Vagina (tissue), 2 donors: ENCODE measurements around the gene NFYA. TPM values are rescaled to one million over a fixed set of nuclear protein-coding genes. Genes with fewer than 3 reads are reported as not detected.

ENCODE experiments used
- DNase-seq, 2 donors: peaks; one replicate each; pipeline ENCODE4 v3.0.0-alpha.2; 2017; ENCODE audit errors: extremely low spot score in 2 of 2
- H3K27ac ChIP-seq: fragments of 200-600 bp; sonication (generic); one replicate; pipeline ENCODE4 v1.5.1; 2019
- H3K27me3 ChIP-seq: fragments of 200-600 bp; sonication (generic); one replicate; pipeline ENCODE4 v1.5.1; 2019
- H3K36me3 ChIP-seq, 2 donors: fragments of 200-600 bp; sonication (generic); one replicate each; pipeline ENCODE4 v1.5.1; 2017 to 2019
- H3K4me1 ChIP-seq: fragments of 200-600 bp; sonication (generic); one replicate; pipeline ENCODE4 v1.5.1; 2019
- H3K4me3 ChIP-seq, 2 donors: fragments of 200-600 bp; sonication (generic); 1 replicate in 1 of 2; 2 replicates in 1 of 2; pipeline ENCODE4 v1.5.1; 2016 to 2019
- H3K9me3 ChIP-seq: fragments of 200-600 bp; sonication (generic); one replicate; pipeline ENCODE4 v1.5.1; 2019
- POLR2A ChIP-seq, 2 donors: fragments of 450-650 bp; IDR thresholded peaks; one replicate each; pipeline ENCODE4 v1.6.1; 2017; ENCODE audit warnings: antibody characterized with exemption in 2 of 2, mild to moderate bottlenecking in 2 of 2, moderate library complexity in 2 of 2
- POLR2AphosphoS5 ChIP-seq, 2 donors: sonication (generic); formaldehyde crosslinking; IDR thresholded peaks; one replicate each; pipeline ENCODE4 v1.9.0; 2017; ENCODE audit warnings: antibody characterized with exemption in 2 of 2, mild to moderate bottlenecking in 2 of 2, low read depth in 1 of 2; ENCODE audit not compliant: insufficient read depth in 1 of 2
- intact Hi-C: fragments of 100-400 bp; cut with DNase I; formaldehyde crosslinking; loops from one replicate; pipeline ENCODE4 v1.15.1; 2023
- total RNA-seq: library from RNA; depleted of rRNA; stranded (reverse); fragments of >200 nt; gene quantifications from one replicate; pipeline ENCODE4 v1.2.3, GENCODE V29; 2016
- TF ChIP-seq, protein P1 (sequence below), 3 experiments: fragments of 450-650 bp in 2 of 3; fragments of 200-600 bp in 1 of 3; sonication (generic) in 1 of 3; IDR thresholded peaks; one replicate each; pipeline ENCODE4 v1.5.1; 2017 to 2019; ENCODE audit warnings: antibody characterized with exemption in 3 of 3, mild to moderate bottlenecking in 2 of 3, moderate library complexity in 2 of 3

Gene NFYA
- total RNA-seq, 1 donor from 2014 or later, result 22.8 TPM

DNA sequence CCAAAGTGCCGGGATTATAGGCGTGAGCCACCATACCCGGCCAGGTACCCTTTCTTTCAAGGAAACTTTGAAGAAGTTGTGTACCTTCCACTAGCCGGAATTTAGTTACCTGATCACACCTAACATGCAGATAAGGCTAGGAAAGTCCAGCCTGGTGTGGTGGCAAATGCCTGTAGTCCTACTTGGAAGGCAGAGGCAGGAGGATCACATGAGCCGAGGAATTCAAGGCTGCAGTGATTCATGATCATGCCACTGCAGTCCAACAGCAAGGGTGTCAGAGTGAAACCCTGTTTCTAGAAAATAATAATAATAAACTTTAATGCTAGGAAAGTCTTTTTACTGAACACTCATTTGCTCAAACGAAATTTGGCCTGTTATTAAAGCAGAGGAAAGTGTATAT lies 21.0 kb downstream of the NFYA start:
- no peaks in the 10 kb centered on the region for H3K27me3 ChIP-seq
- H3K4me1 ChIP-seq, result no peaks in the 10 kb centered on the region
- TF ChIP-seq POLR2AphosphoS5 (IDR thresholded peaks at IDR 0.05; ENCODE audit: insufficient read depth in 1 of 2, low read depth in 1 of 2), result no peak
- TF ChIP-seq POLR2A (IDR thresholded peaks at IDR 0.05), result no peak
- TF ChIP-seq, protein P1, sequence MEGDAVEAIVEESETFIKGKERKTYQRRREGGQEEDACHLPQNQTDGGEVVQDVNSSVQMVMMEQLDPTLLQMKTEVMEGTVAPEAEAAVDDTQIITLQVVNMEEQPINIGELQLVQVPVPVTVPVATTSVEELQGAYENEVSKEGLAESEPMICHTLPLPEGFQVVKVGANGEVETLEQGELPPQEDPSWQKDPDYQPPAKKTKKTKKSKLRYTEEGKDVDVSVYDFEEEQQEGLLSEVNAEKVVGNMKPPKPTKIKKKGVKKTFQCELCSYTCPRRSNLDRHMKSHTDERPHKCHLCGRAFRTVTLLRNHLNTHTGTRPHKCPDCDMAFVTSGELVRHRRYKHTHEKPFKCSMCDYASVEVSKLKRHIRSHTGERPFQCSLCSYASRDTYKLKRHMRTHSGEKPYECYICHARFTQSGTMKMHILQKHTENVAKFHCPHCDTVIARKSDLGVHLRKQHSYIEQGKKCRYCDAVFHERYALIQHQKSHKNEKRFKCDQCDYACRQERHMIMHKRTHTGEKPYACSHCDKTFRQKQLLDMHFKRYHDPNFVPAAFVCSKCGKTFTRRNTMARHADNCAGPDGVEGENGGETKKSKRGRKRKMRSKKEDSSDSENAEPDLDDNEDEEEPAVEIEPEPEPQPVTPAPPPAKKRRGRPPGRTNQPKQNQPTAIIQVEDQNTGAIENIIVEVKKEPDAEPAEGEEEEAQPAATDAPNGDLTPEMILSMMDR (IDR thresholded peaks at IDR 0.05), result no peak
- H3K27ac ChIP-seq, result no peak overlapping the region
- H3K4me3 ChIP-seq, result no peak overlapping the region
- DNase-seq, result no peak
- no peaks in the 10 kb centered on the region for H3K9me3 ChIP-seq
- H3K36me3 ChIP-seq, result peaks cover 8 to 95% of the 10 kb centered on the region in 2 donors
- intact Hi-C loops, result no loop called here

DNA sequence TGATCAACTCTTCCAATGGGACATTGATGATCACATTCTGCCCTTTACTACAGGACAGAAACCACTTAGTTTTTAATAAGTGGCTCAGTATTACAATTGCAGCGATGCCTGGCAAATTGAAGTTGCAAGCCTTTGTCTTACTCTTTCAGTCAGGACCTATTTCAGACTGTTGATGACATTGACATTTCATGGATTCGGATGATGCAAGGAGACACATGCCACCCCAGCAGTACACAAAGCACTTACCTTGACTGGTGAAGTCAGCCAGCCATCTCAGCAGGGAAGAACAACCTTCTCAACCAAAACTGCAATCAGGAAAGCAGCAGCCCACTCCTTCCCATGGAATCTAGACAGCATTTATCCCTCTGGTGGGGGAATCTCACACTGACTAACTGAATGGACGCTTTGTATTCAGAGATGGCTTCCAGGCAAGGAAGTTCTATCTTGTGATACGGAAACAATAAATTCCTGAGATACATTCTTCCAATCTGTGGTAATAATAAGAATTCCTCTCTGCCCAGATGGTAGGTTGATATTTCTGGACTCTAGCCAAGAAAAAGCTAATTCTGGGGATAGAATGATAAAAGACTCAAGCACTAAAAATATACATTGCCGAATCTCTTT lies 24.8 kb downstream of the NFYA start:
- peaks cover 0 to 76% of the 10 kb centered on the region in 2 donors for H3K36me3 ChIP-seq
- H3K4me3 ChIP-seq, result no peak overlapping the region
- no peaks in the 10 kb centered on the region for H3K9me3 ChIP-seq
- no peaks in the 10 kb centered on the region for H3K4me1 ChIP-seq
- TF ChIP-seq POLR2AphosphoS5 (IDR thresholded peaks at IDR 0.05; ENCODE audit: insufficient read depth in 1 of 2, low read depth in 1 of 2) (no peak), POLR2A (IDR thresholded peaks at IDR 0.05) (no peak)
- TF ChIP-seq, protein P1 (IDR thresholded peaks at IDR 0.05), result no peak
- H3K27ac ChIP-seq, result no peak overlapping the region
- H3K27me3 ChIP-seq, result no peaks in the 10 kb centered on the region
- no peak for DNase-seq
- intact Hi-C loops, result no loop called here

DNA sequence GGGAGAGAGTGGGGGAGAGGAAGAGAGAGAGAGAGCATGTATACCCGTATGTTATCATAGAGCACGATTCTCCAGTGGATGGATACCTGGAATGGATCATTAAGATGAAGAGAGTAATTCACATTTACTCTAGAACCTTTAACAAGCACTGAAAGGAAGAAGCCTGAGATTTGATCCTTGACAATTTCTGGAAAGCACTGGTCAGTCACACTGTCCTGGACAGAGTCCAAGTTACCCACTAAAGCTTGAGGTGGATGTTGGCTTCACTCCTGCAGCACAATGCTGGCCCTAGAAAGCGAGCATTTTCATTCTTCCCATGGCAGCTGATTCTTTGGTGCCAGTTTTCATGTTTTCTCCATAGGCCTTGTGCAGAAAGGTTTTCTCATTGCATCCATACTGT lies 25.6 kb downstream of the NFYA start:
- Histone ChIP-seq H3K36me3 (peaks cover 0 to 68% of the 10 kb centered on the region in 2 donors), H3K27me3 (no peaks in the 10 kb centered on the region), H3K9me3 (no peaks in the 10 kb centered on the region), H3K4me1 (no peaks in the 10 kb centered on the region), H3K4me3 (no peak overlapping the region), H3K27ac (no peak overlapping the region)
- no peak for DNase-seq
- TF ChIP-seq POLR2AphosphoS5 (IDR thresholded peaks at IDR 0.05; ENCODE audit: insufficient read depth in 1 of 2, low read depth in 1 of 2) (no peak), POLR2A (IDR thresholded peaks at IDR 0.05) (no peak)
- TF ChIP-seq, protein P1 (IDR thresholded peaks at IDR 0.05), result no peak
- intact Hi-C loops, result no loop called here

DNA sequence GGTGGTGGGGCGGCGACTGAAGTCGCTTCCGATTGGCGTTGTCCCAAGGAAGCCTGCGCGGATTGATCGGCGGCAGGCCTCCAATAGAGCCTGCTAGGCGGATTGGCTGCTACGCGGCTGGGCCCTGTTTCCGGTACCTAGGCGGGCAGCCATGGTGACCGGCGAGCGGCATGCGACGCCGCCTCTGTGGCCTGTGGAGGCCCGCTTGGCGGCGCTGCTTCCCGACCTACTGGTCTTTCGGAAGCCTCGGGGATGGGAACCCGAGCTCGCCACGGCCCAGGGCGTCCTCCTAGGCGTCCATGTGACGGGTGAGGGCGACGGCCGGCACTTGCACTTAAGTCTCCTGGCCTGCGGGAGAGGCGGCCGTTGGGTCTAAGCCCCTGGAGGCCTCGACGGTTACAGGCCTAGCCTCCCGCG lies 28.1 kb downstream of the NFYA start:
- H3K4me1 ChIP-seq, result no peaks in the 10 kb centered on the region
- H3K4me3 ChIP-seq, result no peak overlapping the region
- intact Hi-C loops, result no loop called here
- no peaks in the 10 kb centered on the region for H3K9me3 ChIP-seq
- H3K27me3 ChIP-seq, result no peaks in the 10 kb centered on the region
- H3K27ac ChIP-seq, result no peak overlapping the region
- TF ChIP-seq, protein P1 (IDR thresholded peaks at IDR 0.05), result no peak
- no peak for TF ChIP-seq POLR2A (IDR thresholded peaks at IDR 0.05)
- TF ChIP-seq POLR2AphosphoS5 (IDR thresholded peaks at IDR 0.05; ENCODE audit: insufficient read depth in 1 of 2, low read depth in 1 of 2), result no peak
- DNase-seq, result no peak
- H3K36me3 ChIP-seq, result peaks cover 0 to 43% of the 10 kb centered on the region in 2 donors

DNA sequence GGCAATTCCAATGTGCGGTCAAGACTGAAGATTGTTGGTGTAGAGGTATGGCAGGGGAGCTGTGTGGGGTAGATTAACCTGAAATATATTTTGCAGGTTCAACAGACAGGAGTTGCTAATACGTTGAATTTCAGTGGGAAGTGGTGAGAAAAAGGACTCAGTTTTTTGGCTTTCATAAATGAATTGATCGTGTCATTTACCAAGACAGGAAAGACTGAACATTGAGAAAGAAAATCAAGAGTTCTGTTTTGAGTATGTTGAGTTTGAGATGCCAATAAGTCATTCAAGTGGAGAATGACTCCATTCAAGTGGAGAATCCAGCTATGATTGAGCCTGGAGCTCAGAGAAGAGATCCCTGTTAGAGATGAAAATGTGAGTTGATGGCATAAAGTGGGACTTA lies 31.1 kb downstream of the NFYA start:
- H3K36me3 ChIP-seq, result peaks cover 0 to 13% of the 10 kb centered on the region in 2 donors
- no peaks in the 10 kb centered on the region for H3K4me1 ChIP-seq
- intact Hi-C loops, result no loop called here
- no peaks in the 10 kb centered on the region for H3K9me3 ChIP-seq
- H3K27ac ChIP-seq, result no peak overlapping the region
- TF ChIP-seq POLR2A (IDR thresholded peaks at IDR 0.05) (no peak), POLR2AphosphoS5 (IDR thresholded peaks at IDR 0.05; ENCODE audit: insufficient read depth in 1 of 2, low read depth in 1 of 2) (no peak)
- TF ChIP-seq, protein P1 (IDR thresholded peaks at IDR 0.05), result no peak
- no peak overlapping the region for H3K4me3 ChIP-seq
- DNase-seq, result no peak
- H3K27me3 ChIP-seq, result no peaks in the 10 kb centered on the region
